ENCODE data around the gene ACADVL.

The ACADVL gene

DNA sequence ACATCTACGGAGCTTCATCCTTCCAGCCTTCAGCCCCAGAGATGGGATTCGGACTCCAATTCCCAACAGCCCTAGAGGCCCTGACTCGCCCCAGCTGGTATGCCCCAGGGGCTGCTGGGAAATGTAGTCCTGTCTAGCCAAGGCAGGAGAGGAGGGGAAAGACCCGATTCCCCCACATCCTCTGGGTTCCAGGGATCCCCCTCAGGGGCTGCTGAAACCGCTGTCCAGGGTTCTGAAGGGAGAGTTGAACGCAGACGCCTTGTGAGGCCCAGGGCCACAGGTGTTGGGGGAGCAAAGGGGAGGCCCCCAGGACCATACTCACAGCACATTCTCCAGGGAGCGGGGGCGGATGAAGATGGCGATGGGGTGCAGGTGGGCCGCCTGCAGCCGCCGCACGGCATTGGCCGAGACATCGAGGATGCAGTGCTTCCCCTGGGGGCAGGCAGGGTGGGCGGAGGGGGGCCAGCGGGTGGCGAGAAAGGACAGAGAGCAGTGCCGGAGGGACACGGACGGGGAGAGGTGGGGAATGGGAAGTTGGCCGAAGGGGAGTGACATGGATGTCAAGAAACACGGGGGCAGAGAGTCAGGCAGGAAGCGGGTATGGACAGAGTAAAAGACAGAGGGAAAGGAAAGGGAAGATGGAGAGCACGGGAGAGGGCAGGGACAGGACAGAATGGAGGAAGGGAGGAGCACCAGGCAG is 28.0 kb upstream of the ACADVL start:
- peak in 3 of 4 experiments; percentile 32 to 45 (median 37) for DNase-seq

- DNase-seq = no peak
These were observed 27.3 kb upstream of the ACADVL start for GRCh38 chr17:7192271-7192937.

- no peak for DNase-seq
These were observed 23.8 kb upstream of the ACADVL start for GRCh38 chr17:7195971-7196370.

DNA sequence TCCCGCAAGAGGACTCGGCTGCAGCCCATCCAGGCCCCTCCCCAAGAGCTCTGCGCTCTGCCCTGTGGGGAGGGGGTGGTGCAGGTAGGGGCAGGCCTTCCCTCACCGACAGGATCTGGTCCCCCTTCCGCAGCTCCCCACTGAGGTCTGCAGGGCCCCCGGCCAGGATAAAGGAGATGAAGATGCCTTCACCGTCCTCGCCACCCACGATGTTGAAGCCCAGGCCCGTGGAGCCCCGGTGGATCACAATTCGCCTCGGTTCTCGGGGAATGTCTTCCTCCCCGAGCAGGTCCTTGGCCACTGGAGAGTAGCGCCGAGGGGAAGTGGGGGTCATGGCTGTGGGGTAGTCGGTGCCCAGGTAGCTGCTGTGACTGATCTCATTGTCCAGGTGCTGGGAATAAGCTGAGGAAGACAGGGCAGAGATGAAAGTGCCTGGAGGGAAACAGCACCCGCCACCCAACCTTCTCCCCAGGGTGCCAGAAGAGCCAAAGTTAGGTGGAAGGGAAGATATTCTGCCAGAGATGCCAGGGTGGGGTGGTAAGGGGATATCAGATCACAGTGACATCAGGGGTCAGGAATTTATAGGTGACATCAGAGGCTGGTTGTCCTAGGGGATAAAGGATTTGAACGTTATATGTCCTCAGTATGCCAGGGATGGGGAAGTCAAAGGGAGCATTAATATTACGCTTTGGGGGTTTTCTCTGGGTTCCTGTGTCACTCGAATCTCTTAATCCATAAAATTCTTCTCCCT is 22.9 kb upstream of the ACADVL start:
- no peak for DNase-seq

- DNase-seq = no peak
These were observed 16.3 kb upstream of the ACADVL start for GRCh38 chr17:7203391-7203790.

DNA sequence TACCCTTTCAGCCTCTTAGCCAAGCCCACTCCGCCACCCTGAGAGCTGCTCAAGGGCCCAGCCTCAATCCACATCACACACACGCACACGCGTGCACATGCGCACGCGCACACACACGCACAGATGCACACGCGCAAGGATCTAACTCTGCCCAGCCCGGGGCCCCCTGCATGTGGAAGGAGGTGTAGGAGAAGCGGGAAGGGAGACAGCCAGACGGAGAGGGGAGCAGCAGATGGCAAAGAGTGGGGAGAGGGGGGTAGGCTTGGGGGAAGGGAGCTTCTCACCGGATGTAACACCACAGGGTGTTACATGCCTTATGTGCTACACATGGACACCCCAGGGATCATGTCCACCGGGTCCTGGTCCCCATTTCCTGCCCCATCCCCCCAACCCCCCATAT is 15.4 kb upstream of the ACADVL start:
- DNase-seq = no peak

DNA sequence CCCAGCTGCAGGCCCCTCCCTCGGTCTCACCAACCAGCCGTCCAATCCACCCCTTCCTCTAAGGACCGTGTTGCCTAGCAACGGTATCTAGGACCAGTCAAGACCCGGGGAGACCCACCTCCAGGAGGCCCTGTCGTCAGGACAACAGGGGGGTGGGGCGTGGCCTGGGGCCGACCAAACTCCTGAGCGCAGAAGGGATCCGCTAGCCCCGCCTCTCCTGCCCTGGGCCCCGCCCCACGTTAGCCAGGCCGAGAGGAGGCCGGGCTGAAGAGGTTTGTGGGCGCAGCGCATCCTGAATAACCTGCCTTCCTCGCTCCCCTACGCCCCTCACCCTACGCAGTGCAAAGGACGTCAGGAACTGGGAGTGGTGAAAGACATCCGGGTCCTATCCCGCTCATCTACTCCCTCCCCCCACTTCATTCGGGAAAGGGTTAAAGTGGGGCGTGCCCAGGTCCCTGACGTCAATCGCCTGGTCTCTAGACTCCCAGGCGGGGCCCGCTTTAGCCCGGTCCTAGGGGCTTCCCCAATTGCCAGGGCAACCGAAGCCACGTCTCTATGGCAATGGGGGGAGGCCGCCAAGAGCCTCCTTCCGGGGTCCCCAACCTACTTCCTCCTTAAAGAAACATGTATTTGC is 14.8 kb upstream of the ACADVL start:
- DNase-seq = peak; percentile 78 to 88 (median 84)

- no peak for DNase-seq
These were observed 14.2 kb upstream of the ACADVL start for GRCh38 chr17:7205561-7205960.

DNA sequence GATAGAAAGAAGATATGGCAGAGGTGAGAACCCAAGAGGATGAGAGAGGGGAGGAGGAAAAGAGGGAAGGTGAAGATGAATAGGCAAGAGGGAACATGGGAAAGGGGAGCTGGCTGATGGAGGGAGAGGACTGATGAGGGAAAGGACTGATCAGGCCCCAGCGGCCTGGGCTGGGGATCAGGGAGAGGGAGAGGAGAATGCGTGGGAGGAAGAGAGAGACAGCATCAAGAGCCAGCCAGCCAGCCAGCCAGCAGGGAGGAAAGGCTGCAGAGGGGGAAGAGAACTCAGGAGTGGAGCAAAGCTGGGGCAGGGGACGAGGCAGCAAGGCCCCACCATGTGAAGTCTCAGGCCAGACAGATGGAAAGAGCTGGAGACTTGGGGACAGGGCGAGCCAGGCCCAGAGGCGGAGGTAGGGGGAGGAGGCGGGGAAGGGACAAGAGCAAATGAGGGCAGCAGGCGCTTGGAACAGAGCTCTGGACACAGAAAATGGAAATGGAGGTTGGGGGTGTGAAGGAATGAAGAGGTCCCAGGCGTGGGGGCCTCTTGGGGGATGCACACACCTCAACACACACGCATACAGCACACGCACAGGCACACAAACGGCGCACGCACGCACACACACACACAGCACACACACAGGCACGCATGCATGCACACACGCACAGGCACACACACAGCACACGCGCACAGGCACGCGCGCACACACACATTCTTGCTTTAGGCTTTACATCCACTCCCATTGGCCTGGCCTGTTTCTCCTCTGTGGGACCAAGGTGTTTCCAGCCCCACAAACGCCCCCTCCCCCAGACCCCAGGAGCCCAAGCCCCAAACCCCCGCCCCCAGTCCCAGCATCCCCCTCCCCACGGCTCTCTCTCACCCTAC is 12.4 kb upstream of the ACADVL start:
- no peak for DNase-seq

- DNase-seq = no peak
These were observed 11.6 kb upstream of the ACADVL start for GRCh38 chr17:7208027-7208571.

DNA sequence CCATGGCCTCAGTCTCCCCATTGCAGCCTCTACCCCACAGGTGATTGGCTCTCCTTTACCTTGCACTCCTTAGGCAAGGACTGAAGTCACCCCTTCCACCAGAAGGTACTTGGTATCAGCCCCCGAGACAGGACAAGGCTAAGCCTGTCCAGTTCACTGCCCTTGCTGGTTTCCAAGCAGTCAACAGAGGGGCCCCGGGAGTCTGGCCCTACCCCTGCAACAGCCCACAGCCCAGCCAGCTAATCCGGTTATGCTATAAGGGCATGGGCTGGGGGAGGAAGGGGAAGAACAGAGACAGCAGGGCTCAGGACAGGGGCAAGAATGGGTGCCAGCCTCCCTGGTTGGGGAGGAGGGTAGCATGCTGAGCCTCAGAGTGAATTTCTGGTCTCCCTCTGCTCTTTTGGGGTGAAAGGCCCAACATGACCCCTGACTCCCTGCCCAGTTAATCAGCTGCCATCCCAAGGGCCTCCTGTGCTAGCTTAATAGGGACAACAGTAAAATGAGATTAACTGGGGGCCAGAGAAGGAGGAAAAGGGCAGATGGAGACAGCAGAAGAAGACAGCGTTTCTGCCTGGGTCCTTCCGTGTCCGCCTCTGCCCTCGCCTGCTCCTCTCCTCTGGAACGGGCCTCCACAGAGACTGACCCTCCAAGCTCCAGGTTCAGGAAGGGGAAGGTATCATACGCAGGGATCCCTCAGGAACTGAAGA is 10.8 kb upstream of the ACADVL start:
- DNase-seq = no peak

GRCh38 chr17:7211491-7212273 is 8.1 kb upstream of the ACADVL start:
- no peak for DNase-seq

DNA sequence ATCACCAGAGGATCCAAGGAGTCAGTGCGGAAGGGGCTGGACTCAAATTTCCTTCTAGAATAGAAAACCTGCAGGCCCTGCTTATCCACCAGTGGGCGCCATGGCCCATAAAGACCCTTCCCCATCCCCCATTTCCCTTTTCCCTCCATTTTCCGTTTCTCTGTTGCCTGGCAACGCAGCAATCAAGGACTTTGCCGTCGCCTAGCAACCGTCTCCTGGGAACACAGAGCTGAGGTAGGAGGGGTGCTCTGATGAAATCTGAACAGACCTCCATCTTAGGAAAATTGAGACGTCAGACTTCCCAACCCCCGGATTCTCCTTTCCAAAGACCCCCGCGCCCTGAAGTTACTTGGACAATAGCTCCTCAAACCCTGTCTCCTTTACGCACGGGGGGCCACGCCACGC is 5.8 kb upstream of the ACADVL start:
- DNase-seq = peak; percentile 65 to 78 (median 67)

- DNase-seq = peak; percentile 94 to 97 (median 96)
These were observed 5.2 kb upstream of the ACADVL start for GRCh38 chr17:7214300-7215135.

GRCh38 chr17:7215136-7215638 is 4.6 kb upstream of the ACADVL start:
- DNase-seq = no peak

DNA sequence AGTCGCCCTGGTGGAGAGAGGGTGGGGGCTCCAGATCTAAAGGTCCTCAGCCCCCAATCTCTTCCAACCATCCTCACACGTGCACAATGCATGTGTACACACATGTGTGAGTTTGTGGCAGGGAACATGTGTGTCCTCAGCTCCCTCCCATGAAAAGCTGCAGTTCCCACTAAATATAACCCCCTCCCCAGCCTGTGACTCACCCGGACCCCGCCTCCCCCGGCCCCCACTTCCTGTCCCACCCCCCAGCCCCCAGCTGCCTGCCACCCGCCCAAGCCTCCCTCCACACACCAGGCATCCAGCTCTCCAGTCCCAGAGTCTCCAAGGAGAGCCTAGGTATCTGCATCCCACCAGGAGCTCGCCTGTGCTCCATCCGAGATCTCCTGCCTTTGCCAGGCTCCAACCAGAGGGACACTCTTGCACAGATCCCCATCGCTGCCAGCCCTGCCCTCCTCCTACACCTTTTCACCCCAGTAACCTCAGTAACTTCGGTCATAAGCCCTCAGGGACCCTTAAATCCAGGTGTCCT is 4.0 kb upstream of the ACADVL start:
- DNase-seq = no peak

DNA sequence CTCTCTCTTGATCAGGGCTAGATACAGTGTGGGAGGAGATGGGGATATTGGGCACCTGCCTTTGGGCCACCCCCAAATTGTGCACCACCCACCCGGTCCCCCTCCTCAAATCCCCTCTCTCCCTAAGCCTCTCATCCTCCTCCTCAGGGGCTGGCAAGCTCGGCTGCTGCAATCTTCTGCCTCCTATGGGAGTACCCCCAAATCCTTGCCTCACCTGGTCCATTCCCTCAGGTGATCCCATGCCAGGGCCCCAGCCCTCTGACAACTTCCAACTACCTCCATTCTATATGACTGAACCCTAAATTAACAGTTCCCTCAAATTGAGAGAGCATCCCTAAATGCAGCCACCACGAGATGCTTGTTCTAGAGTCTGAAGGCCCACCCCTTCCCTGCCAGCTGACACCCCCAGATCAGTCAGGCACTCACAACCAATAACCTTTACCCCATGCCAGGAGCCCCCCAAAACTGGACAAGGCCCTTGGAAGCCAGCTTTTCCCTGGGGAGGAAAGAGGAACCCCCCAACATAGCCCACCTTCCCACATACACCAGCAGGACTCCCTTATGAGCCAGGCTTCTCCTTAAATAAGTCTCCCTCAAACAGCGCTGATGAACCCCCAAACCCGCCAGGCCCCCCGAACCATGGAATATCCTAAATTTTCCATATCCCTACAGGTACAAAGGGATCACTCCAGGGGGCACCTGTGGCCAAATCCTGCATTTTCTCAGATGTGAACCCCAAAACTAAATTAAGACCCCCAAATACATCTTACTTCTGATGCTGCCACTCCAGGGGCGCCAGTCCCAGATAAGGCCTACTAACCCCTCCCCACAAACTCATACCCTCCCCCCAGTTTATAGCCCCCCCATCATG is 3.3 kb upstream of the ACADVL start:
- DNase-seq = peak in 1 of 4 experiments; percentile 17

All from suppressor macrophage (primary cell).